Caki2 (cell line): ENCODE measurements around the gene CHST8. TPM values are rescaled to one million over a fixed set of nuclear protein-coding genes. Genes with fewer than 3 reads are reported as not detected.
A peak's percentile ranks its signal among the peaks of the same experiment; 100 is the strongest.
"Not testable (repeated sequence)": the region's sequence is repeated elsewhere in the genome, so short reads cannot be mapped to it uniquely, and the experiment has no call there.

ENCODE experiments used
- DNase-seq: peaks from one replicate; pipeline ENCODE4 v3.0.0-alpha.2; 2015; ENCODE audit warnings: low read depth
- in situ Hi-C: cut with HindIII; loops from 2 replicates; pipeline ENCODE4 v1.10.0; 2016; ENCODE audit warnings: low sequenced_read_pairs, low pct_unique_long_range_greater_than_20kb, mixed read lengths
- total RNA-seq: library from RNA; depleted of rRNA; stranded (reverse); fragments of >200 nt; shearing (Covaris generic); gene quantifications from 2 replicates; pipeline ENCODE4 v1.2.3, GENCODE V29; 2014; ENCODE audit warnings: low replicate concordance

CHST8 gene
- total RNA-seq, 1 experiment from 2014 or later: not detected

DNA sequence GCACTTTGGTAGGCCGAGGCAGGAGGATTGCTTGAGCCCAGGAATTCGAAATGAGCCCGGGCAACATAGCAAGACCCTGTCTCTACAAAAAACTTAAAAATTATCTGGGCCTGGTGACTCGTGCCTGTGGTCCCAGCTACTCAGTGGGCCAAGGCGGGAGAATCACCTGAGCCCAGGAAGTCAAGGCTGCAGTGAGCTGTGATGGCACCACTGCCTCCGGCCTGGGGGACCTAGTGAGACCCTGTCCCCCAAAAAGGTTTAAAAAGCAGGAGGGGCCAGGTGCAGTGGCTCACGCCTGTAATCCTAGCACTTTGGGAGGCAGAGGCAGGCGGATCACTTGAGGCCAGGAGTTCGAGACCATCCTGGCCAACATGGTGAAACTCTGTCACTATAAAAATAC, 41.6 kb downstream of the CHST8 start:
- DNase-seq, in situ Hi-C loops: not testable (repeated sequence)

DNA sequence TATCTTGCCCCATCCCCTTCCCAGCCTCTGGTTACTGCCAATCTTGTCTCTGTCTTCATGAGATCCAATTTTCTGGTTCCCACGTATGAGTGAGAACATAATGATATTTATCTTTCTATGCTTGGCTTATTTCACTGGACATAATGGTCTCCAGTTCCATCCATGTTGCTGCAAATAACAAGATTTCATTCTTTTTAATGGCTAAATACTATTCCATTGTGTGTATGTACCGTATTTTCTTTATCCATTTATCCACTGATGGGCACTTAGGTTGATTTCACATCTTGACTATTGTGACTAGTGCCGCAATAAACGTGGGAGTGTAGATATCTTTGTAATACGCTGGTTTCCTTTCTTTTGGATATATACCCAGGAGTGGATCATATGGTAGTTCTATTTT, 43.0 kb downstream of the CHST8 start:
- DNase-seq: no peak
- in situ Hi-C loops: no loop called here

DNA sequence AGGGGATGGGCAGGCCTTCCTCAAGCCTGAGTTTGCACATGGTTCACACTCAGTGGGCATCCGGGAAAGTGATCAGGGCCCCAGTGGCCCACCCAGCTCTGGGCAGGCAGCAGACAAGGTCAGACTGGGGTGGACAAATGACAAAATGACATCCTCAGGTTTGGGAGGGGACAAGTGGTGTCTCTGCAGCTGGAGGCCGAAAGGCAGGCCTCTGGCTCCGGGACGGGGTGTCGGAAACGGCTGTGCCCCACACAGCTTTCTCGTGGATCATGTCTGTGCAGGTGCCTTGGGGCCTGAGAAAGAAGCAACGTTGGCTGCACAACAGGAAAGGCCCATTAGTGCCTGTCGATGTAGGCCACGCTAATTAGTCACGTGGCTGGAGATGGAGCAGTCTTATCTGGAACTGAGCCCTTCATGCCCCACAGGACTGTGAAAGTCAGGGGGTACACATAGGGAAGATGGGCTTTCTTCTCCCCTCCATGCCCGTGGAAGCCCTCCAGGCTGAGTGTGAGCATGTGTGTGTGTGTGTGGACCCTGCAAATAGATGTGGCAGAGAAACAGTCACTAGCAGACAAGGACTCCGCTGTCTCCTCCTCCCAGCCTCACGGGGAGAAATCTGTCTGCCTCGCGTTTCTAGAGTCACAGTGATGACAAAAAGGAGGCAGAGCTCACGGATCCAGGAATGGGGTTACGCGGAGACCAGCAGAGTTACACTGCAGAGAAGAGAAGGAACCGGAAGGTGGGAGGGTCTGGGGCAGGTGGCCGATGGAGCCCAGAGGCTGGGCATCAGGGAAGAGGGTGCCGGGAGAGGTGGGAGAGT, 44.2 kb downstream of the CHST8 start:
- no peak for DNase-seq
- in situ Hi-C loops: no loop called here

GRCh38 chr19:33667141-33667650, 45.4 kb downstream of the CHST8 start:
- DNase-seq: no peak
- in situ Hi-C loops: no loop called here

GRCh38 chr19:33667881-33668280, 46.1 kb downstream of the CHST8 start:
- no peak for DNase-seq
- in situ Hi-C loops: no loop called here

DNA sequence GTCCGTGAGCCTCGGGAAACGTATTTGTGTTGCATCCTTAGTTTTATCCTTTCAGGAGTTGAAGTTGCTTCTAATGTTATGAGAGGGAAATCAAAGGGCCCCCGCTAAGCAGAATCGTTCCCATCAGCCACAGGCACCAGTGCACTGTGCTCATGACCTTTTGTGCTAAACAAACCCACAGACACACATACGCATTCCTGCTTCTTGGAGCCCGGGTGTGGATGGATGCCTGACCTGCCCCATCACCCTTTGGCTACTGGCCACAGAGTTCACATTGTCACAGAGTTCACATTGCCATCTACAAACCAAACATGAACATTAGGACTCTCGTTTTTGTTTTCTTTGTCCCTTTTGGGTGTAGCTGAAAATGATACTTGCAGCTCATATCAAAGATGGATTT, 47.2 kb downstream of the CHST8 start:
- no peak for DNase-seq
- in situ Hi-C loops: no loop called here

DNA sequence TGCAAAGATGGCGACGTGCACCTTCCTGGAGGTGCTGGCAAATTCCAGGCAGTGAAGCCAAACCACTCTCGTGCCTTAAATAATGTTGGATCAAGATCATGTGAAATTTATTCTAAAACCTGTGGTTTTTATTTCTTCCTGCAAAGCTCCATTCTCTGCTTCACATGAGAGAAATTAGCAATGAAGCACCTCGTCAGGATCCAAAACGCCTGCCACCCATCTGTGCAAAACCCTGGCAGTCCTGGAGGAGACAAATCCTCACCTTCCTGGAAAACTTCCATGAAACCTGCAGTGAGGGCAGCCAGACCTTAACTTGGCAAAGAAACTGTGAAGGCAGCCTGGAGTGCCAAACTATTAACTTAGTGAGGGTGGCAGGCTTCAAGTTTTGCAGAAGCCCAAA, 47.6 kb downstream of the CHST8 start:
- DNase-seq: no peak
- in situ Hi-C loops: no loop called here

- DNase-seq: no peak
- in situ Hi-C loops: no loop called here
These were observed 48.6 kb downstream of the CHST8 start for GRCh38 chr19:33670398-33670797.

DNA sequence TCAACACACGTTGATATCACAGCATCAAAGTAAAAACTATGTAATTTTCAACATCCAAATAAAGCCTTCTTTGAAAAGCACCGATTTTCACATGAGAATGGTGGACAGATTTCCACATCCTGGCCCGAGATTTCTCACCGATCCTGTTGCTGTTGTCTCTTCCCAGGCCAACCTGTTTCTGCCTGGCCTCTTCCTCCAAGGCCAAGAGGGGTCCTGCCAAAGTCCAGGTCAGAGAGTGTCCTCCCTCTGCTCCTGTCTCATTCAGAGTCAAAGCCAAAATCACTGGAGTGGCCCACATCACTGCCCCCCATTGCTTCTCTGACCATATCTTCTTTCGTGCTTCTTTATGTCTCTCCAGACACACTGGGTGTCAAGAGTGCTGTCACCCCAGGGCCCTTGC, 49.5 kb downstream of the CHST8 start:
- DNase-seq: no peak
- in situ Hi-C loops: no loop called here

GRCh38 chr19:33673258-33673875, 51.6 kb downstream of the CHST8 start:
- DNase-seq: no peak
- in situ Hi-C loops: no loop called here

DNA sequence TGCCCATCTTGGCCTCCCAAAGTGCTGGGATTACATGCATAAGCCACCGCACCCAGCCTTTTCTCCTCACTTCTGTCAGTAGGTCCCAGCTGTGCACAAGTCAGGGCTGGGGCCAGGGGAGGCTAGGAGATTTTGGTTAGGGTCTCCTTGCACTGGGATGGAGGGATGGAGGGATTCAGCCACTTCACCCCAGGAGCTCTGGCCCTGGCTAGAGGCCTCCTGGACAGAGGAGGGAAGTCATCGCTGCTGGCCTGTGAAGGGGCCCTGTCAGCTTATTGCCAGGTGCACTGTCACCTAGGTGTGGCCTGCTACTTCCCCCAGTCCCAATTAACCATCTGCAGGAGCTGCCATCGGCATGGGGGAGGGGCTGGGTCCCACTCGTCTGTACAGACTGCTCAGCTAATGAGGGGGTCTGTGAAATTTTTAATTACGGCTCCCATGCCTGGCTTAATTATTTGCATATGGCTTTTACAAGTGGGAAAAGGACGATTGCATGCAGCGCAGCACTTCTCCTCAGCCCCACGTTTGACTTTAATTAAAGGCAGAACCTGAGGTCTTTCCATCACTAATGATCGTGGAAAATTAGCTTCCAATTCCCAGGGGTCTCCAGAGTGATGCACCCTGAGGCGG, 52.4 kb downstream of the CHST8 start:
- DNase-seq: no peak
- in situ Hi-C loops: no loop called here

- DNase-seq: no peak
- in situ Hi-C loops: no loop called here
These were observed 53.0 kb downstream of the CHST8 start for GRCh38 chr19:33674626-33675367.

DNA sequence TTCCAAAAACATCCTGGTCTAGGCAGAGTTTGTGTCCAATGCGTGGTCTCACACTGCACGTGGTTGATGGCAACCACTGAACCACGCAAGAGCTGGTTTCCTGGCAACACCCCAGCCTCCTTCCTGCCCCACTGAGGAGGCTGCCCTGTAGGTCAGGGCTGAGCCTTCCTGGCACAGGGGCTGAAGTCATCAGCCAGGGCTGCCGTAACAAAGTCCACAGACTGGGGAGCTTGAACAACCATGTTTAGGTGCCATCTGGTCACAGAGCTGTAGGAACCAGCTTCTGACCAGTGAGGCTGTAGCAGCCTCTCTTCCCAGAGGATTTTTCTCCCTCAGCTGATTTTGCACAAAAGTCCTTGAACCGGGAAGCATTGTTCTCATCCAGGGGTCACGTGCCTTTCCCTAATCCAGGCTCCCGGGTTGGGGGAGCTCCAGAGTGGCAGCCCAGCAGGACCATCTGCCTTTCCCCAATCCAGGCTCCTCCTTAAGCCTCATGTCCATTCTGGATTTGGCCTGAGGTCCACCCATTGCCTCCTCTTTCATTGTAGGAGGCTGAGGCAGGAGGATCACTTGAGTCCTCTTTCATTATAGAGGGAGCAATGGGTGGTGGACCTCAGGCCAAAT, 53.9 kb downstream of the CHST8 start:
- in situ Hi-C loops: no loop called here
- no peak for DNase-seq

DNA sequence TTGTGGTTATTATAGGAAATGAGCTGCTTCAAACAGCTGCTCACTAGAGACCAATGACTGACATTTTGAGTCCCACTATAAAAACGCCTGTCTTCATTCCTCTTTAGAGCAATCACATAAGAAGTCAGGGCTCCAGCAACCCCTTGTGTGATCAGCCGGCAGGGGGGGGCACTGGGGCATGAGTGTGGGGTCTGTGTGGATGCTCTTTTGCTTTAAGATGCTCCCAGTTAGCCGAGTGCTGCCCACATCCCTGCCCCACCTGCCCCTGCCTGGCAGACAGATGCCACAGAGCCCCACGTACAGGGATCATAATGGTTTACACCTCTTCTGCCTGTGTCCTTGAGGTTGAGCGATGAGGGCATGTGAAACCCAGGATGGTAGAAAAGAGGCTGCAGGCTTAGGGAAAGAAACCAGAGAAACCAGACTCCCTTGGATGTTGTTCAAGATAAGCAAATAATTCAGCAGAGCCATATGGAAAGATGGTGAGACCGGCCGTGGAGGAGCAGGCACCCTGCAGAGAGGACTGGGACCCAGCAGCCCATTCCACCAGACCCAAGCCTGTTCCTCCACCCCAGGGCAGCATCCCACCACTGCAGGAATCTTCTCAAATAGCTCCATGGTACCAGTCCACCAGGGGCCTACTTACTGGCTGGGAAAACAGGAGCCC, 55.4 kb downstream of the CHST8 start:
- no peak for DNase-seq
- in situ Hi-C loops: no loop called here

GRCh38 chr19:33677745-33678426, 56.1 kb downstream of the CHST8 start:
- DNase-seq: peak; percentile 34
- in situ Hi-C loops: no loop called here

- DNase-seq: no peak
- in situ Hi-C loops: no loop called here
These were observed 57.2 kb downstream of the CHST8 start for GRCh38 chr19:33678796-33679585.

DNA sequence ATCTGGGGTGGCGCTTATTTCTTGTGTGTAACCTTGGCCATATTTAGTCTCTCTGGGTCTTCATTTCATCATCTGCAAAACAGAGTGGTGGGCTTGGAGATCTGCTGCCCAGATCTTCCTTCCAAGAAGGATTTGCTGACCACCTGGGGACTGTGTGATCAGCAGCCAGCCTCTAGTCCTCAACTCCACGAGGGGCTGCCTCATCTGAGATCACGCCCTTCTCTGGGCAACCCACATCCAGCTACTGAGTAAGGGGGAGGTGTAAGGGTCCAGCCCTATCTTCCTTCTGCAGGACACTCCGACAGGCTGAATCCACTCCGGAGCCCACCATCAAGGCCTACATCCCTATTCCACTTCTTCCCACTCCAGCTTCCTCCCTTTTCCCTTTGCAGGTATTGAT, 57.9 kb downstream of the CHST8 start:
- in situ Hi-C loops: no loop called here
- no peak for DNase-seq
